Ectodermal cell (in vitro differentiated cells): ENCODE results near the gene GPR33.

ENCODE experiments used
- H3K27ac ChIP-seq: 2 replicates; pipeline ENCODE4 v1.7.0; 2013; ENCODE audit warnings: mild to moderate bottlenecking, low read depth, low read length; ENCODE audit not compliant: insufficient read depth, poor library complexity, severe bottlenecking
- H3K27me3 ChIP-seq: 2 replicates; pipeline ENCODE4 v1.7.0; 2013; ENCODE audit warnings: mild to moderate bottlenecking, low read length; ENCODE audit not compliant: insufficient read depth, control insufficient read depth, poor library complexity, severe bottlenecking
- H3K36me3 ChIP-seq: one replicate; pipeline ENCODE4 v1.7.0; 2013; ENCODE audit warnings: low read length; ENCODE audit not compliant: control insufficient read depth, insufficient read depth
- H3K4me1 ChIP-seq: one replicate; pipeline ENCODE4 v1.7.0; 2013; ENCODE audit warnings: low read length; ENCODE audit not compliant: control insufficient read depth, insufficient read depth
- H3K4me3 ChIP-seq: 2 replicates; pipeline ENCODE4 v1.7.0; 2013; ENCODE audit warnings: low read depth, low read length, control low read depth; ENCODE audit not compliant: insufficient read depth
- H3K9me3 ChIP-seq: 2 replicates; pipeline ENCODE4 v1.7.0; 2013; ENCODE audit warnings: mild to moderate bottlenecking, low read length, moderate library complexity; ENCODE audit not compliant: control insufficient read depth
- WGBS, 2 experiments: methylation state at CpG; one replicate each; pipeline ENCODE4 v1.1.7; 2013; ENCODE audit warnings: missing lambda C conversion rate in 2 of 2; 5-methylcytosine and 5-hydroxymethylcytosine counted together

Gene GPR33

DNA sequence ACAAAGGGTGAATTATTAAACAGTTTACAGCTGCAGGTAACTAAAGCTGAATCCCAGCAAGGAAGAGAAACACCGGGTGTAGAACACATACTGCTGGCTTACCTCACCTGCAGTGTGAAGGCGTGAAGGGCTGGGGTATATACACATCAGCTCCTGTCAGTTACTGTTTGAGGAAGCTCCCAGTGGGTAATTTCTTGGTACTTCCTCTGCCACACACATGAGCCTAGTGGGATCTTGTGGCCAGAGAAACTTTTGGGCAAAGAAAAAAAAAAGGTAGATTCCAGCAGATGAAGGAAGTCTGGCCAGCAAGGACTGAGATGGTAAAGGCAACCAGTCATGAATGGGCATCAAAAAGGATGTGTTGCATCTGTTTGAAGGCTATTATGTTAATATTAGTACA lies 14.0 kb upstream of the GPR33 start:
- H3K4me1 ChIP-seq: no peaks in the 10 kb centered on the region
- no peak overlapping the region for H3K27ac ChIP-seq
- no peaks in the 10 kb centered on the region for H3K9me3 ChIP-seq
- no peaks in the 10 kb centered on the region for H3K27me3 ChIP-seq
- no peak overlapping the region for H3K4me3 ChIP-seq
- 88 to 89% methylated on average over 2 of the region's 2 CpGs for WGBS, 2 experiments
- H3K36me3 ChIP-seq: no peaks in the 10 kb centered on the region

DNA sequence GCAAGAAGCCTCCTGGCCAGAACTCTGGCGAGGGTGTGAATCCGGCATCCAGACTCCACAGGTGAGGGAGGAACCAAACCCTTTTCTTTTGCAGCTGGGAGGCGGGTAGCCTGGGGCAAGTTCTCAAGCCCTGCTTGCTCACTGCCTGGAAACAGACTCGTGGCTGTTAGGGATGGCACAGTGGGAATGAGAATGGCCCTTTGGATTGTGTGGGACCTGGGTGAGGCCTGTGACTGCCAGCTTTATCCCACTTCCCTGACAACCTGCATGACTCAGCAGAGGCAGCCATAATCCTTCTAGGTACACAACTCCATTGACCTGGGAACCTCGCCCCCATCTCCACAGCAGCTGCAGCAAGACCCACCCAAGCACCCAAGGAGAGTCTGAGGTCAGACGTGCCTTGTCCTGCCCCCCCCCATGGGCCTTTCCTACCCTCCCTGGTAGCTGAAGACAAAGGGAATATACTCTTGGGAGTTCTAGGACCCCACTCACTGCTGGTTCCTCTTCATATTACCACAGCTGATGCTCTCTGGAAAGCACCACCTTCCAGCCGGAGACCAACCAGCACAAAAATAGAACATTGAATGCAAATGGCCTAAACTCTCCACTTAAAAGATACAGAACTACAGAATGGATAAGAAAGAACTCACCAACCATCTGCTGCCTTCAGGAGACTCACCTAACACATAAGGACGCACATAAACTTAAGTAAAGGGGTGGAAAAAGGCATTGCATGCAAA lies 5.1 kb upstream of the GPR33 start:
- WGBS, 2 experiments: 92 to 93% methylated on average over 7 to 8 of the region's 8 CpGs
- Histone ChIP-seq H3K4me1 (no peaks in the 10 kb centered on the region), H3K4me3 (no peak overlapping the region), H3K27ac (no peak overlapping the region), H3K27me3 (no peaks in the 10 kb centered on the region), H3K36me3 (no peaks in the 10 kb centered on the region), H3K9me3 (no peaks in the 10 kb centered on the region)

DNA sequence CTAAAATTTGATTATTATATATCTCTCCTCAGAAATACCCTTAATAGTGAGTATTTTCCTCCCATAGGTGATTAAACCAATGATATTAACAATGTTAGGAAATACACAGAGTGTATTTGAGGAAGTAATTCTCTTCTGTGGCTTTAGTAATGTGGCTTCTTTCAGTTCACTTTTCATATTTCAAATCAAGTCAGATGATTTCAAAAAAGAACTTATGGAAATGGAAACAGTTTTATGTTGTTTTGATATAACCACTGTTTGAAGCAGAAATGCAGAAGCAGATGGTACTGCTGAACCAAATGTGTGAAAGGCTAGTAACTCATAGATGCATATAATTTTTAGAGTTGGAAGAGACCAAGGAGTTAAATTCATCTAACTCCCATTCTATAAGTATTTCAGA lies 1.9 kb upstream of the GPR33 start:
- Histone ChIP-seq H3K36me3 (no peaks in the 10 kb centered on the region), H3K4me3 (no peak overlapping the region), H3K27ac (no peak overlapping the region), H3K4me1 (no peaks in the 10 kb centered on the region), H3K27me3 (no peaks in the 10 kb centered on the region), H3K9me3 (no peaks in the 10 kb centered on the region)

DNA sequence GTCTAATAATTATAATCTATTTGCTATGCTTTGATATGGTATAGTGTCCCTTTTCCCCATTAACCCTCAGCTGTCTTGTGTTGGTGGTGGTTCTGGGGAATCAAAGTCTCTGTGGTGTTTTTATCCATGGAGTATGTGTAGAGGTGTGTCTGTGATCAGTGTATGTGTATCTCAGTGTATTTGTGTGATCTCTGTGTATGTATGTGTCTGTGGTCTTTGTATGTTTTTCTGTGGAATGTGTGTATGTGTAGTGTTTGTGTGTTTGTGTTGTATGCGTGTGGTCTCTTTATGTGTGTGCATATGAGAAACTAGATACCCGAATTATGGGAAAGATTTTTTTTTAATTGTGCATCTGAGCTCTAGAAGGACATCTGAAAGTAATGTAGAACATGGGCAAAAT lies 1.1 kb downstream of the GPR33 start:
- Histone ChIP-seq H3K27me3 (no peaks in the 10 kb centered on the region), H3K36me3 (no peaks in the 10 kb centered on the region), H3K27ac (no peak overlapping the region), H3K9me3 (no peaks in the 10 kb centered on the region), H3K4me3 (no peak overlapping the region), H3K4me1 (no peaks in the 10 kb centered on the region)
- 80 to 90% methylated on average over 2 of the region's 2 CpGs for WGBS, 2 experiments

DNA sequence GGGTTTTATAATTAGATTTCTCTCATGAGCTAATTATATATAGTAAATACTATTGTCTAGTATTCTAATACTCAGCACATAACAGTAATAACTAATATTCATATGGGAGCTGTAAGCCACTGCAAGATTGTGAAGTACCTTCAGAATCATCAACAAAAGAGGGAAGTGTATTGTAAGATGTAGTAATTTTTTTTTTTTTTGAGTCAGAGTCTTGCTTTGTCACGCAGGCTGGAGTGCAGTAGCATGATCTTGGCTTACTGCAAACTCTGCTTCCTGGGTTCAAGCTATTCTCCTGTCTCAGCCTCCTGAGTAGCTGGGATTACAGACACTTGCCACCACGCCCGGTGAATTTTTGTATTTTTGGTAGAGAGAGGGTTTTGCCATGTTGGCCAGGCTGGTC lies 3.1 kb downstream of the GPR33 start:
- no peak overlapping the region for H3K27ac ChIP-seq
- no peaks in the 10 kb centered on the region for H3K27me3 ChIP-seq
- H3K36me3 ChIP-seq: no peaks in the 10 kb centered on the region
- no peaks in the 10 kb centered on the region for H3K4me1 ChIP-seq
- no peak overlapping the region for H3K4me3 ChIP-seq
- no peaks in the 10 kb centered on the region for H3K9me3 ChIP-seq
- 91 to 93% methylated on average over 3 of the region's 3 CpGs for WGBS, 2 experiments

DNA sequence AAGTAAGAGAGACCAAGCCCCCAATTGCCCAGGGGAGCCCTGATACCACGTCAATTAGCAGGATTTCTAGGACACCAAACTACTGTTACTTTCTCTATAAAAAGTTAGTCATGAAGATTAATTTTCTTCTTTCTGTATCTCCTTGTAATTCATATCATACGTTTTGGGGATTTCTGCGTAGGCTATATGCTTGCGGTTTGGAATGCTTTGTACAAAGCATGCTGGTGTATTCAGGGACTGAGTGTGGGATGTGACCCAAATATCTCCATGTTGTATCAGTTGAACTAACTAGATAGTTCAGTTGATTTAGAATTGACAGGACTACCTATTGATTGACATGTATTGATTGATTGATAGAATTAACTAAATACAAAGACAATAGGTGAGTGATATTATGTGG lies 7.7 kb downstream of the GPR33 start:
- H3K36me3 ChIP-seq: no peaks in the 10 kb centered on the region
- H3K4me1 ChIP-seq: no peaks in the 10 kb centered on the region
- no peaks in the 10 kb centered on the region for H3K27me3 ChIP-seq
- H3K9me3 ChIP-seq: no peaks in the 10 kb centered on the region
- no peak overlapping the region for H3K27ac ChIP-seq
- H3K4me3 ChIP-seq: no peak overlapping the region
- 94 to 98% methylated on average over 4 of the region's 4 CpGs for WGBS, 2 experiments

DNA sequence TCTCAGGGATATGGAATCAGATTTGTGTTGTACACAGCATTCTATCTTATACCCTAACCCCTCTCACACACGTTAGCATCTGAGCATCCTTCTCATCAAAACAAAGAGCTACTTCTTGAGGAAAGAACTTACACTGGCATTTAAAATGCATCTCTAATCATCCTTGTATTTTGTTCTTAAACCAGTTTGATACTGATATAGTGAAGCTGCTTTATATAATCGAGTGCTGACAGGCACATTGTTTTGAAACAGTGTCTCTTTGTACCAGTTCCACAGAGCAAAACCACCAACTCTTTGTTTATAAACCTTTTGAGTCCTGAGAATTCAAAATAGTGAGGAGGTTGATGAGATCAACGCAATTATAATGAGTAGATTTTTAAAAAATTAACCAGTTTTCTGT lies 8.8 kb downstream of the GPR33 start:
- Histone ChIP-seq H3K4me3 (no peak overlapping the region), H3K9me3 (no peaks in the 10 kb centered on the region), H3K27ac (no peak overlapping the region), H3K36me3 (no peaks in the 10 kb centered on the region), H3K4me1 (no peaks in the 10 kb centered on the region), H3K27me3 (no peaks in the 10 kb centered on the region)
- 89 to 100% methylated on average over 2 to 3 of the region's 3 CpGs for WGBS, 2 experiments

DNA sequence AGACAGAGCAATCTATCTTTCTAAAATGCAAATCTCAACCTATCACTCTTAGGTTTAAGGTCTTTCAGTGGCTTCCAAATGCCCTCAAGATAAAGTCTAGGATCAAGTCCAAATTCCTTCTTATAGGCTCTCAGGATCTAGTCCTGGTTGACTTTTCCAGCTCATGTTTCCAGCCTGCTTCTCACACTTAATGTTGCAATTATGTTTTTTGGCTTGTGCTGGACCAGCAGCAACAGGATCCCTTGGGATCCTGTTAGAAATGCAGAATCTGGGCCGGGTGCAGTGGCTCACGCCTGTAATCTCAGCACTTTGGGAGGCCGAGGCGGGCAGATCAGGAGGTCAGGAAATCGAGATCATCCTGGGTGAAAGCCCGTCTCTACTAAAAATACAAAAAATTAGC lies 10.6 kb downstream of the GPR33 start:
- Histone ChIP-seq H3K27ac (no peak overlapping the region), H3K27me3 (no peaks in the 10 kb centered on the region), H3K9me3 (no peaks in the 10 kb centered on the region), H3K4me3 (no peak overlapping the region), H3K36me3 (no peaks in the 10 kb centered on the region), H3K4me1 (no peaks in the 10 kb centered on the region)
- WGBS, 2 experiments: 89 to 93% methylated on average over 6 of the region's 6 CpGs

DNA sequence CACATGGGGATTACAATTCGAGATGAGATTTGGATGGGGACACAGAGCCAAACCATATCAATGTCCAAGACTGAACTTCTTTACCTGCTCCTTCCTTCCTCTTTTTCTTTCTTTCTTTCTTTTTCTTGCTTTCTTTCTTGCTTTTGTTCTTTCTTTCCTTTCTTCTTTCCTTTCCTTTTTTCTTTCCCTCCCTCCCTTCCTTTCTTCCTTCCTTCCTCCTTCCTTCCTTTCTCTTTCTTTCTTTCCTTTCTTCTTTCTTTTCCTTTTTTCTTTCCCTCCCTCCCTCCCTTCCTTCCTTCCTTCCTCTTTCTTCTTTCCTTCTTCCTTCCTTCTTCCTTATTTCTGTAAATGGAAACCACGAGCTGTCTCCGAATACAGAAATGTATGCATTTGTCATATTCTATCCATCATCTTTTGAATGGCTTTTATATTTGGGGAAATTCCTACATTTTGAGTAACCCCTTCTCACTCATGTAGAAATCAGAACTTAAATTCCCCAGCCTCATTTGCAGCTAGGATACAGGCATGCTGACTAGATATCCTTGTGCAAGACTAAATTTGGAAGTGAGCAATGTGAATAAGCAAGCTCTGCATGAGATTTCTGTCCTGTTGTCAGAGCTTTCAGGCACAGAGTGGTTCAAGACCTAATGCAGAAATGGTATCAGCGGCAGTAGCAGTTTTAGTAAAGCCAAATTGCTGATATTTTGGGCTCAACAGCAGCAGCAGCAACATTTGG lies 11.5 kb downstream of the GPR33 start:
- Histone ChIP-seq H3K27ac (no peak overlapping the region), H3K4me1 (no peaks in the 10 kb centered on the region), H3K27me3 (no peaks in the 10 kb centered on the region), H3K9me3 (no peaks in the 10 kb centered on the region), H3K4me3 (no peak overlapping the region), H3K36me3 (no peaks in the 10 kb centered on the region)
- 92 to 94% methylated on average over 3 to 4 of the region's 4 CpGs for WGBS, 2 experiments

DNA sequence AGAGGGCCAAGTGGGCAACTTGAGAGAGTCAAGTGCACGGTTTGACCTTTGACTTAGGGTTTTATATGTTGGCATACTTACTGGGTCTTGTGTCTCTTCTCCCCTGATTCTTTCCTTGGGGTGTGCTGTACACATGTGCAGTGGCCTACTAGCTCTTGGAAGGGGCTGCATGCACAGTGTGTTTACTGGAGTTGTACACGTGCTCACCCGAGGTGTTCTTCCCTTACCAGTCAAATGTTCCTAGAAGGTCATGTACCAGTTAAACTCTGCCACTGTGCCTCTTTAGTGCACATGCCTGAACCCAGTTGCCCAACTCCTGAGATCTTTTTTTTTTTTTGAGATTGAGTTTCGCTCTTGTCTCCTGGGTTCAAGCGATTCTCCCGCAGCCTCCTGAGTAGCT lies 21.3 kb downstream of the GPR33 start:
- no peak overlapping the region for H3K4me3 ChIP-seq
- no peaks in the 10 kb centered on the region for H3K36me3 ChIP-seq
- no peak overlapping the region for H3K27ac ChIP-seq
- no peaks in the 10 kb centered on the region for H3K9me3 ChIP-seq
- no peaks in the 10 kb centered on the region for H3K4me1 ChIP-seq
- WGBS, 2 experiments: 95% methylated on average over 6 of the region's 6 CpGs
- no peaks in the 10 kb centered on the region for H3K27me3 ChIP-seq
